Esophagus (tissue), 2 donors: ENCODE measurements around the gene CTDSP1. TPM values are rescaled to one million over a fixed set of nuclear protein-coding genes. Genes with fewer than 3 reads are reported as not detected.

Experiments
- H3K27ac ChIP-seq, 2 donors: one replicate each; pipeline ENCODE4 v1.5.1; 2013; ENCODE audit warnings: low read depth in 2 of 2, mild to moderate bottlenecking in 2 of 2, inconsistent platforms in 1 of 2, low read length in 1 of 2, moderate library complexity in 1 of 2
- H3K27me3 ChIP-seq, 2 donors: one replicate each; pipeline ENCODE4 v1.6.1; 2013; ENCODE audit warnings: low read length in 2 of 2, control low read depth in 1 of 2, mild to moderate bottlenecking in 1 of 2; ENCODE audit not compliant: insufficient read depth in 2 of 2, control insufficient read depth in 1 of 2
- H3K36me3 ChIP-seq, 2 donors: one replicate each; pipeline ENCODE4 v1.6.1; 2013; ENCODE audit warnings: low read length in 1 of 2; ENCODE audit not compliant: control insufficient read depth in 2 of 2, insufficient read depth in 2 of 2
- H3K4me1 ChIP-seq, 2 donors: one replicate each; pipeline ENCODE4 v1.6.1; 2013; ENCODE audit warnings: low read length in 1 of 2; ENCODE audit not compliant: control insufficient read depth in 2 of 2, insufficient read depth in 2 of 2
- H3K4me3 ChIP-seq, 2 donors: one replicate each; pipeline ENCODE4 v1.5.1; 2013; ENCODE audit warnings: low read length in 2 of 2, mild to moderate bottlenecking in 2 of 2, low read depth in 1 of 2, moderate library complexity in 1 of 2
- H3K9me3 ChIP-seq, 2 donors: one replicate each; pipeline ENCODE4 v1.6.1; 2013; ENCODE audit warnings: mild to moderate bottlenecking in 2 of 2, low read depth in 1 of 2, low read length in 1 of 2, moderate library complexity in 1 of 2; ENCODE audit not compliant: control insufficient read depth in 2 of 2, insufficient read depth in 1 of 2
- WGBS, 2 donors: extraction: QIAGEN DNeasy Blood & Tissue Kit; methylation state at CpG; one replicate each; pipeline ENCODE4 v1.1.7; 2013; 5-methylcytosine and 5-hydroxymethylcytosine counted together
- polyA plus RNA-seq, 2 donors: library from polyadenylated mRNA; stranded (reverse); fragments of 200-250 nt; gene quantifications; one replicate each; pipeline ENCODE4 v1.2.3, GENCODE V29; 2013
- donor health status: healthy with polysubstance abuse.
- donor health status: Bipolar disorder and iron deficiency.

Gene CTDSP1
- polyA plus RNA-seq, 2 donors = 59.1 to 76.9 TPM

GRCh38 chr2:218378053-218378452 lies 21.6 kb upstream of the CTDSP1 start:
- Histone ChIP-seq H3K9me3 (no peaks in the 10 kb centered on the region), H3K4me1 (peaks cover 0 to 4% of the 10 kb centered on the region in 2 donors), H3K36me3 (no peaks in the 10 kb centered on the region), H3K4me3 (no peak overlapping the region), H3K27me3 (no peaks in the 10 kb centered on the region), H3K27ac (no peak overlapping the region)
- 85 to 88% methylated on average over 5 of the region's 5 CpGs for WGBS, 2 donors

DNA sequence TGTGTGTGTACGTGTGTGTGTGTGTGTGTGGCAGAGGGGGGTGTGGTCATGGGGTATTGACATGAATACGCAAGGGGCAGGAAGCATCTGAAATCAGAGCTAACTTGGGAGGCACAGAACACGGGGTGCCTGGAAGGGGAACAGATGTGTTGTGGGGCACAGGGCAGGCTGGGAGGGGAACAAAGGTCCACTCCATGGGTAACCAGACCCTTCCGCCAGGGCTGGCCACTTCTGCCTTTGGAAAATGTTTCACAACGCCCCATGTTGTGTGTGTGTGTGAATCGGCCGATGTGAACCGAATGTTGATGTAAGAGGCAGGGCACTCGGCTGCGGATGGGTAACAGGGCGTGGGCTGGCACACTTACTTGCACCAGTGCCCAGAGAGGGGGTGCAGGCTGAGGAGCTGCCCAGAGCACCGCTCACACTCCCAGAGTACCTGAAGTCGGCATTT lies 17.7 kb upstream of the CTDSP1 start, which contains the start of gene SLC11A1:
Gene SLC11A1 (plus strand): TSS at position 358 of the 451 bp plus-strand sequence. CDS start 96 bp downstream, outside the sequence.
- Histone ChIP-seq H3K4me3 (no peak within 1 kb of the TSS), H3K27ac (peak within 1 kb of the TSS in 1 of 2 donors; percentile 6), H3K36me3 (no peaks in the 10 kb centered on the region), H3K27me3 (no peaks in the 10 kb centered on the region), H3K4me1 (peaks cover 4 to 6% of the 10 kb centered on the region in 2 donors), H3K9me3 (no peaks in the 10 kb centered on the region)
- 55 to 68% methylated on average over 13 of the region's 13 CpGs for WGBS, 2 donors

- 92 to 93% methylated on average over 6 of the region's 6 CpGs for WGBS, 2 donors
- peaks cover 4 to 10% of the 10 kb centered on the region in 2 donors for H3K4me1 ChIP-seq
- no peaks in the 10 kb centered on the region for H3K9me3 ChIP-seq
- H3K4me3 ChIP-seq = no peak overlapping the region
- H3K27ac ChIP-seq = no peak overlapping the region
- no peaks in the 10 kb centered on the region for H3K36me3 ChIP-seq
- no peaks in the 10 kb centered on the region for H3K27me3 ChIP-seq
Observed at GRCh38 chr2:218382785-218383184, 16.9 kb upstream of the CTDSP1 start.

GRCh38 chr2:218383892-218384519 lies 15.7 kb upstream of the CTDSP1 start:
- H3K27ac ChIP-seq = peak overlapping the region; percentile 50 to 52
- H3K36me3 ChIP-seq = no peaks in the 10 kb centered on the region
- no peaks in the 10 kb centered on the region for H3K27me3 ChIP-seq
- H3K4me1 ChIP-seq = peaks cover 4 to 10% of the 10 kb centered on the region in 2 donors
- H3K9me3 ChIP-seq = no peaks in the 10 kb centered on the region
- 66 to 70% methylated on average over 10 of the region's 10 CpGs for WGBS, 2 donors
- no peak overlapping the region for H3K4me3 ChIP-seq

- WGBS, 2 donors = 72 to 75% methylated on average over 9 of the region's 9 CpGs
- Histone ChIP-seq H3K4me3 (no peak overlapping the region), H3K4me1 (peaks cover 4 to 10% of the 10 kb centered on the region in 2 donors), H3K36me3 (no peaks in the 10 kb centered on the region), H3K27me3 (no peaks in the 10 kb centered on the region), H3K27ac (no peak overlapping the region), H3K9me3 (no peaks in the 10 kb centered on the region)
Observed at GRCh38 chr2:218384975-218385374, 14.7 kb upstream of the CTDSP1 start.

DNA sequence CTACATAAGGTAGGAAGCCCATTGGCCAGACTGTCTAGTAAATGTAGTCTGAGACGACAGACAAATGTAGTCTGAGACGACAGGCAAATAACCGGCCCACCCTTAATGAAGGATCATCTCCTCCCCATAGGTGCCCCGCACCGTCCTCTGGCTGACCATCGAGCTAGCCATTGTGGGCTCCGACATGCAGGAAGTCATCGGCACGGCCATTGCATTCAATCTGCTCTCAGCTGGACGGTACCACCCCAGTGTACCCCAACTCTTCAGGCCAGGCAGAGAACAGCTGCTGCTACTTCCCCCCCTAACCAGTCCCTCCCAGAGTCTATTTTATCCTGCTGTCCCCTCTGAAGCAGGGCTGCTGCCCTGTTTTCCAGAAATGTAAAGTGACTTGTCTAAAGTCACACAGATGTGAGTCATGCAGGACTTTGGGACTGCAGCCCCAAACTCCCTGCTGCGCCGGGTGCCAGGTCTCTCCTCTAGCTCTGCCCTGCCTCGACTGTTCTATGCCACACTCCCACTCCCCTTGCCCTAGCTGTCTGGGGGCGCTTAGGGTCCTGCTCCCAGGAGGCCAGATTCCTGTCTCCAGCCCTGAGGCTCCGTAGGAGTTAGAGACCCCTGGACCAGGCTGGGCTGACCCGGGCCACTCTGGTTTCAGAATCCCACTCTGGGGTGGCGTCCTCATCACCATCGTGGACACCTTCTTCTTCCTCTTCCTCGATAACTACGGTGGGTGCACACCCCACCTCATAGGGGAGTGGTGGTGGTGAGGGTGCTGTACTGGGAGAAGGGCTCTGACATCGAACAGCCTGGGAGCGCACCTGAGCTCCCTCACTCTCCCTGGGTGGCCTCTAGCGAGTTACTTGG lies 12.9 kb upstream of the CTDSP1 start:
- WGBS, 2 donors = 76 to 77% methylated on average over 23 of the region's 23 CpGs
- Histone ChIP-seq H3K4me3 (no peak overlapping the region), H3K27me3 (no peaks in the 10 kb centered on the region), H3K27ac (peak overlapping the region in 1 of 2 donors; percentile 24), H3K4me1 (peaks cover 3 to 10% of the 10 kb centered on the region in 2 donors), H3K36me3 (no peaks in the 10 kb centered on the region), H3K9me3 (no peaks in the 10 kb centered on the region)

GRCh38 chr2:218387369-218388194 lies 12.1 kb upstream of the CTDSP1 start:
- 22 to 26% methylated on average over 33 to 38 of the region's 38 CpGs for WGBS, 2 donors
- Histone ChIP-seq H3K27me3 (no peaks in the 10 kb centered on the region), H3K4me1 (peaks cover 0 to 10% of the 10 kb centered on the region in 2 donors), H3K4me3 (peak overlapping the region; percentile 2 to 21), H3K9me3 (no peaks in the 10 kb centered on the region), H3K36me3 (no peaks in the 10 kb centered on the region), H3K27ac (peak overlapping the region; percentile 11 to 24)

DNA sequence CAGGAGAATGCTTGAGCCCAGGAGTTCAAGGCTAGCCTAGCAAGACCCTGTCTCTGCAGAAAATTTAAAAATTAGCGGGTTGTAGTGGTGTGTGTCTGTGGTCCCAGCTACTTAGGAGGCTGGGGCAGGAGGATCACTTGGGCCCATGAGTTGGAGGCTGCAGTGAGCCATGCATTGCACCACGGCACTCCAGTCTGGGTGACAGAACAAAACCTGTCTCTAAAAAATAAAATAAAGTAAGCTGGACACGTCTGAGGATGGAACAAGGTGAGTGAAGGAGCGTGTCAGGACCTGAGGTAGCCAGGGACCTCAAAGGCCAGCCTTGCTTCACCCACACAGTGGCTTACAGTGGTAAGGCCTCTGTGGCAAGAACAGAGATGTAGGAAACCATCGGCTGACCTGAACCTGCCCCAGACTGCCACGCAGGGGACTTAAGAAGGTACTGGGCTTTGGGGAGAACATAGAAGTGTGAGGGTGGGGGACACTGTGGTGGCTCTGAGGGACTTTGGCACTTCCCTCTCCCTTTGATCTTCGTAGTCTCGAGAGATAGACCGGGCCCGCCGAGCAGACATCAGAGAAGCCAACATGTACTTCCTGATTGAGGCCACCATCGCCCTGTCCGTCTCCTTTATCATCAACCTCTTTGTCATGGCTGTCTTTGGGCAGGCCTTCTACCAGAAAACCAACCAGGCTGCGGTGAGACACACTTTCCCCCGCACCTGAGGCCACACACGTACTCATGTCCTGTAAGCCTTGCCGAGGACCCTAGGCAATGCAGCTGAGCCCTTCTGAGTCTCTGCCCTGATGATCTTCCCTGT lies 10.1 kb upstream of the CTDSP1 start:
- Histone ChIP-seq H3K27me3 (no peaks in the 10 kb centered on the region), H3K9me3 (no peaks in the 10 kb centered on the region), H3K36me3 (no peaks in the 10 kb centered on the region), H3K4me1 (peaks cover 0 to 13% of the 10 kb centered on the region in 2 donors), H3K4me3 (no peak overlapping the region), H3K27ac (no peak overlapping the region)
- 84 to 89% methylated on average over 17 of the region's 17 CpGs for WGBS, 2 donors
